Glutamatergic neuron (in vitro differentiated cells): ENCODE measurements around the gene PLCD1. TPM values are rescaled to one million over a fixed set of nuclear protein-coding genes. Genes with fewer than 3 reads are reported as not detected.

Source experiments
- DNase-seq: peaks from one replicate; pipeline ENCODE4 v3.0.0; 2022
- H3K27ac Mint-ChIP-seq: one replicate; pipeline ENCODE4 v1.8.0; 2020; ENCODE audit warnings: mild to moderate bottlenecking, mixed read lengths, inconsistent platforms; ENCODE audit not compliant: unreplicated experiment
- H3K27me3 Mint-ChIP-seq: one replicate; pipeline ENCODE4 v1.8.0; 2020; ENCODE audit warnings: mild to moderate bottlenecking, moderate library complexity, mixed read lengths, inconsistent platforms; ENCODE audit not compliant: unreplicated experiment
- H3K36me3 Mint-ChIP-seq: one replicate; pipeline ENCODE4 v1.8.0; 2020; ENCODE audit warnings: mild to moderate bottlenecking, mixed read lengths, inconsistent platforms; ENCODE audit not compliant: unreplicated experiment
- H3K4me1 Mint-ChIP-seq: one replicate; pipeline ENCODE4 v1.8.0; 2020; ENCODE audit warnings: mild to moderate bottlenecking, low read depth, mixed read lengths, inconsistent platforms; ENCODE audit not compliant: unreplicated experiment
- H3K4me3 Mint-ChIP-seq: one replicate; pipeline ENCODE4 v1.8.0; 2020; ENCODE audit warnings: mild to moderate bottlenecking, mixed read lengths, inconsistent platforms; ENCODE audit not compliant: unreplicated experiment
- H3K9me3 Mint-ChIP-seq: one replicate; pipeline ENCODE4 v1.8.0; 2020; ENCODE audit warnings: mild to moderate bottlenecking, moderate library complexity, mixed read lengths, inconsistent platforms; ENCODE audit not compliant: unreplicated experiment
- CTCF ChIP-seq: fragments of 200-600 bp; sonication (generic); IDR thresholded peaks from one replicate; pipeline ENCODE4 v1.5.0; 2021; ENCODE audit not compliant: partially characterized antibody, unreplicated experiment
- total RNA-seq: library from RNA; stranded (reverse); fragmentation: NEBNext Ultra II Directional; extraction: Animal tissue kit (Norgen Biotek cat#: 25700); gene quantifications from one replicate; pipeline ENCODE4 v1.2.1, GENCODE V29; 2021; ENCODE audit not compliant: unreplicated experiment

The PLCD1 gene
- total RNA-seq, 1 donor from 2014 or later: 73.0 TPM

- no peak for TF ChIP-seq CTCF
- H3K27ac Mint-ChIP-seq: no peak overlapping the region
- H3K27me3 Mint-ChIP-seq: peaks cover 6% of the 10 kb centered on the region
- H3K4me3 Mint-ChIP-seq: no peak overlapping the region
- DNase-seq: no peak
- H3K36me3 Mint-ChIP-seq: no peaks in the 10 kb centered on the region
- H3K9me3 Mint-ChIP-seq: peaks cover 6% of the 10 kb centered on the region
- peaks cover 2% of the 10 kb centered on the region for H3K4me1 Mint-ChIP-seq
Measured at GRCh38 chr3:38008191-38008701, 21.2 kb downstream of the PLCD1 start.

- DNase-seq: no peak
- Mint-ChIP-seq H3K27me3 (peaks cover 6% of the 10 kb centered on the region), H3K36me3 (no peaks in the 10 kb centered on the region), H3K4me1 (peaks cover 2% of the 10 kb centered on the region), H3K27ac (no peak overlapping the region), H3K4me3 (no peak overlapping the region), H3K9me3 (peaks cover 6% of the 10 kb centered on the region)
- no peak for TF ChIP-seq CTCF
Measured at GRCh38 chr3:38007754-38008090, 21.7 kb downstream of the PLCD1 start.

GRCh38 chr3:38006445-38006995, 22.9 kb downstream of the PLCD1 start:
- Mint-ChIP-seq H3K36me3 (no peaks in the 10 kb centered on the region), H3K4me3 (no peak overlapping the region), H3K27me3 (peaks cover 6% of the 10 kb centered on the region)

GRCh38 chr3:38006031-38006430, 23.4 kb downstream of the PLCD1 start:
- TF ChIP-seq CTCF: no peak
- H3K4me1 Mint-ChIP-seq: peaks cover 2% of the 10 kb centered on the region
- no peak overlapping the region for H3K27ac Mint-ChIP-seq
- peaks cover 6% of the 10 kb centered on the region for H3K27me3 Mint-ChIP-seq
- H3K9me3 Mint-ChIP-seq: peaks cover 4% of the 10 kb centered on the region
- DNase-seq: no peak
- H3K36me3 Mint-ChIP-seq: no peaks in the 10 kb centered on the region
- no peak overlapping the region for H3K4me3 Mint-ChIP-seq

More at GRCh38 chr3:38006445-38006995, 22.9 kb downstream of the PLCD1 start:
- Mint-ChIP-seq H3K9me3 (peaks cover 6% of the 10 kb centered on the region), H3K27ac (no peak overlapping the region), H3K4me1 (peaks cover 2% of the 10 kb centered on the region)
- no peak for TF ChIP-seq CTCF
- DNase-seq: no peak

GRCh38 chr3:38005076-38006020, 24.1 kb downstream of the PLCD1 start:
- TF ChIP-seq CTCF: no peak
- DNase-seq: no peak
- Mint-ChIP-seq H3K27ac (no peak overlapping the region), H3K27me3 (peaks cover 4% of the 10 kb centered on the region), H3K4me3 (no peak overlapping the region), H3K36me3 (no peaks in the 10 kb centered on the region), H3K9me3 (peaks cover 4% of the 10 kb centered on the region), H3K4me1 (peaks cover 2% of the 10 kb centered on the region)
